ENCODE measurements around the gene ROR1. TPM values are rescaled to one million over a fixed set of nuclear protein-coding genes. Genes with fewer than 3 reads are reported as not detected.

The ROR1 gene
- total and polyA plus RNA-seq, 9 of the 15 experiments (the other 6 are each of a cell fraction or from before 2014, with no cell fraction given) = 0.02 TPM; not detected in 8

DNA sequence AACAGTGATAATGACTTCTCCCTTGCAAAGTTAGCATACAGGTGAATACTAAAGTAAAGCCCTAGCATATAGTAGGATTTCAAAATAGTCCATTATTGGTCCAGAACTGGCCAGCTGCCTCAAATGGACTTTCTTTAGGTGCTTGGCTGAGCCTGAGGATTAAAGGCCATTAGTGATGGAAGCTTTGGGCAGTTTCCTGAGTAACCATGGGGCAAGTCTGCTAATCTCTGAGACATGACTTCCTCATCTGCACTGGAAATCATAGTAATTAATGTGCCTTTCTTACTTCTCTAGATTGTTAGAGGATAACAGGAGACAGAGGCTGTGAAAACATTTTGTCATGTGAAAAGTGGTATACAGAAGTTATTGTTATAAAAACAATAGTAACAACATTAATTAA lies 273.1 kb downstream of the ROR1 start:
- CTCF ChIA-PET (ENCODE audit: low intra/inter-chr PET ratio) = interaction anchor here (0.6 kb wide), 1 partner anchor 1147 kb away, joined by 3 read pairs; no protein-coding TSS in a partner anchor

DNA sequence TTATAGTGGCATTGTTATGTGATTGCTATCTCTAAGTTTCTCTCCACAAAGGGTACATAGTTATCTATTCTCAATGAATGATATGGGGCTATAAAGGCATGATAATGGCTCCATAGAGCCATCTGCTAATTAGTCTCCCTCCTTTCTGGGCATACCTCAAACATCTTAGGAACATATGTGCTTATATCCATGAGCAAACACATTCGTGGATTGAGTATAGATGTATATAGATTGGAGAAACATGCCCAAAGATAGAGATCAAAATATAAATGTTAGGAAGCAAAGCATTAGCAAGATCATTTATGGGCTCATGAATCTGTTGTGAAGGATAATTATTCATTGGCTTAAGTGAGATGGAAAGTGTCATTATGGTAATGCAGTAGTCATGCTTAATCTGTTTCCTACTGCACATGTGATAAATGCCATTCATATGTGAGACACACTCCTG lies 273.8 kb downstream of the ROR1 start:
- DNase-seq (ENCODE audit: extremely low read depth in 1 of 4, low spot score in 3 of 4) (no peak), ATAC-seq (no peak), FAIRE-seq (no peak)
- intact Hi-C loops (cut with micrococcal nuclease) = no loop called here
- H3K27ac ChIP-seq (ENCODE audit: extremely low read depth, low read depth, low read length) = no peak overlapping the region
- H3K4me1 ChIP-seq (replicated peaks in 1 of 2; ENCODE audit: control insufficient read depth in 2 of 2, insufficient read depth in 2 of 2, low read length in 2 of 2) = no peaks in the 10 kb centered on the region
- in situ Hi-C loops (cut with MboI) = no loop called here
- 0% methylated on average over 1 of the region's 1 CpG for WGBS (ENCODE audit: insufficient coverage, low coverage, missing lambda C conversion rate)
- POLR2A ChIA-PET = no interaction called here
- no TSS peak for BruUV-seq (replicated peaks)
- no peak overlapping the region for H3K4me2 ChIP-seq (ENCODE audit: insufficient read depth, low read length)
- CTCF ChIA-PET (ENCODE audit: low intra/inter-chr PET ratio) = no interaction called here
- H3K9me3 ChIP-seq (replicated peaks; ENCODE audit: control insufficient read depth, insufficient read depth, low read depth, low read length) = no peaks in the 10 kb centered on the region
- peaks cover 0 to 4% of the 10 kb centered on the region in 2 experiments; a peak in 1 of 5 replicates for H3K27me3 ChIP-seq (ENCODE audit: control insufficient read depth in 2 of 2, insufficient read depth in 2 of 2, low read length in 2 of 2)
- H3K9ac ChIP-seq (ENCODE audit: insufficient read depth in 1 of 2, low read depth in 2 of 2, low read length in 2 of 2) = no peak overlapping the region
- H3K79me2 ChIP-seq (ENCODE audit: control insufficient read depth, insufficient read depth, low read length) = no peaks in the 10 kb centered on the region
- no peak overlapping the region for H2AFZ ChIP-seq (ENCODE audit: low read depth, low read length)
- no peaks in the 10 kb centered on the region for H4K20me1 ChIP-seq (replicated peaks; ENCODE audit: control insufficient read depth, insufficient read depth, low read length)
- no peaks in the 10 kb centered on the region for H3K9me1 ChIP-seq (ENCODE audit: control insufficient read depth, insufficient read depth, low read length)
- TF ChIP-seq SIRT6 (IDR thresholded peaks at IDR 0.05; ENCODE audit: low read depth, low read length) = no peak
- no peak for TF ChIP-seq NONO (IDR thresholded peaks at IDR 0.05; ENCODE audit: low read depth in 2 of 2, low read length in 1 of 2)
- TF ChIP-seq ERF (CRISPR knock-in tag; IDR thresholded peaks at IDR 0.05) = no peak
- TF ChIP-seq, protein P1, sequence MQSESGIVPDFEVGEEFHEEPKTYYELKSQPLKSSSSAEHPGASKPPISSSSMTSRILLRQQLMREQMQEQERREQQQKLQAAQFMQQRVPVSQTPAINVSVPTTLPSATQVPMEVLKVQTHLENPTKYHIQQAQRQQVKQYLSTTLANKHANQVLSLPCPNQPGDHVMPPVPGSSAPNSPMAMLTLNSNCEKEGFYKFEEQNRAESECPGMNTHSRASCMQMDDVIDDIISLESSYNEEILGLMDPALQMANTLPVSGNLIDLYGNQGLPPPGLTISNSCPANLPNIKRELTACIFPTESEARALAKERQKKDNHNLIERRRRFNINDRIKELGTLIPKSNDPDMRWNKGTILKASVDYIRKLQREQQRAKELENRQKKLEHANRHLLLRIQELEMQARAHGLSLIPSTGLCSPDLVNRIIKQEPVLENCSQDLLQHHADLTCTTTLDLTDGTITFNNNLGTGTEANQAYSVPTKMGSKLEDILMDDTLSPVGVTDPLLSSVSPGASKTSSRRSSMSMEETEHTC (IDR thresholded peaks at IDR 0.05) = no peak
- no peak for TF ChIP-seq ZNF12 (CRISPR knock-in tag; IDR thresholded peaks at IDR 0.05)
- TF ChIP-seq, protein P2, sequence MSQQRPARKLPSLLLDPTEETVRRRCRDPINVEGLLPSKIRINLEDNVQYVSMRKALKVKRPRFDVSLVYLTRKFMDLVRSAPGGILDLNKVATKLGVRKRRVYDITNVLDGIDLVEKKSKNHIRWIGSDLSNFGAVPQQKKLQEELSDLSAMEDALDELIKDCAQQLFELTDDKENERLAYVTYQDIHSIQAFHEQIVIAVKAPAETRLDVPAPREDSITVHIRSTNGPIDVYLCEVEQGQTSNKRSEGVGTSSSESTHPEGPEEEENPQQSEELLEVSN (IDR thresholded peaks at IDR 0.05; ENCODE audit: borderline replicate concordance in 1 of 2, extremely low read depth in 1 of 2, insufficient read depth in 1 of 2, insufficient read length in 1 of 2, low read depth in 1 of 2, low read length in 1 of 2, poor library complexity in 1 of 2, severe bottlenecking in 1 of 2) = no peak
- H3K36me3 ChIP-seq (ENCODE audit: control insufficient read depth, insufficient read depth, low read length) = no peaks in the 10 kb centered on the region
- H3K4me3 ChIP-seq = no peak overlapping the region

More for the DNA sequence above, 273.1 kb downstream of the ROR1 start:
- Histone ChIP-seq H3K36me3 (ENCODE audit: control insufficient read depth, insufficient read depth, low read length) (no peaks in the 10 kb centered on the region), H4K20me1 (replicated peaks; ENCODE audit: control insufficient read depth, insufficient read depth, low read length) (no peaks in the 10 kb centered on the region), H2AFZ (ENCODE audit: low read depth, low read length) (no peak overlapping the region), H3K9ac (ENCODE audit: insufficient read depth in 1 of 2, low read depth in 2 of 2, low read length in 2 of 2) (no peak overlapping the region), H3K4me1 (replicated peaks in 1 of 2; ENCODE audit: control insufficient read depth in 2 of 2, insufficient read depth in 2 of 2, low read length in 2 of 2) (no peaks in the 10 kb centered on the region), H3K27ac (ENCODE audit: extremely low read depth, low read depth, low read length) (no peak overlapping the region), H3K9me1 (ENCODE audit: control insufficient read depth, insufficient read depth, low read length) (no peaks in the 10 kb centered on the region), H3K79me2 (ENCODE audit: control insufficient read depth, insufficient read depth, low read length) (no peaks in the 10 kb centered on the region), H3K4me3 (no peak overlapping the region), H3K27me3 (ENCODE audit: control insufficient read depth in 2 of 2, insufficient read depth in 2 of 2, low read length in 2 of 2) (peaks cover 0 to 4% of the 10 kb centered on the region in 2 experiments; a peak in 1 of 5 replicates), H3K4me2 (ENCODE audit: insufficient read depth, low read length) (no peak overlapping the region), H3K9me3 (replicated peaks; ENCODE audit: control insufficient read depth, insufficient read depth, low read depth, low read length) (no peaks in the 10 kb centered on the region)
- no peak for TF ChIP-seq ZNF274 (IDR thresholded peaks at IDR 0.05; ENCODE audit: borderline replicate concordance, low read depth, low read length)
- TF ChIP-seq TCFL5 (CRISPR knock-in tag; conservative IDR thresholded peaks at IDR 0.05) = no peak
- TF ChIP-seq, protein P3, sequence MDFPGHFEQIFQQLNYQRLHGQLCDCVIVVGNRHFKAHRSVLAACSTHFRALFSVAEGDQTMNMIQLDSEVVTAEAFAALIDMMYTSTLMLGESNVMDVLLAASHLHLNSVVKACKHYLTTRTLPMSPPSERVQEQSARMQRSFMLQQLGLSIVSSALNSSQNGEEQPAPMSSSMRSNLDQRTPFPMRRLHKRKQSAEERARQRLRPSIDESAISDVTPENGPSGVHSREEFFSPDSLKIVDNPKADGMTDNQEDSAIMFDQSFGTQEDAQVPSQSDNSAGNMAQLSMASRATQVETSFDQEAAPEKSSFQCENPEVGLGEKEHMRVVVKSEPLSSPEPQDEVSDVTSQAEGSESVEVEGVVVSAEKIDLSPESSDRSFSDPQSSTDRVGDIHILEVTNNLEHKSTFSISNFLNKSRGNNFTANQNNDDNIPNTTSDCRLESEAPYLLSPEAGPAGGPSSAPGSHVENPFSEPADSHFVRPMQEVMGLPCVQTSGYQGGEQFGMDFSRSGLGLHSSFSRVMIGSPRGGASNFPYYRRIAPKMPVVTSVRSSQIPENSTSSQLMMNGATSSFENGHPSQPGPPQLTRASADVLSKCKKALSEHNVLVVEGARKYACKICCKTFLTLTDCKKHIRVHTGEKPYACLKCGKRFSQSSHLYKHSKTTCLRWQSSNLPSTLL (IDR thresholded peaks at IDR 0.05) = no peak
- no peak for TF ChIP-seq CREM (IDR thresholded peaks at IDR 0.05; ENCODE audit: low read depth)
- DNase-seq (ENCODE audit: extremely low read depth in 1 of 4, low spot score in 3 of 4) = no peak
- no peak for ATAC-seq
- intact Hi-C loops (cut with micrococcal nuclease) = no loop called here
- in situ Hi-C loops (cut with MboI) = no loop called here
- no peak for FAIRE-seq
- POLR2A ChIA-PET = no interaction called here
- no TSS peak for BruUV-seq (replicated peaks)
